Testis (tissue), 3 donors: ENCODE results near the gene YWHAH. TPM values are rescaled to one million over a fixed set of nuclear protein-coding genes. Genes with fewer than 3 reads are reported as not detected.

Experiments used
- DNase-seq: peaks from one replicate; pipeline ENCODE4 v3.0.0-alpha.2; 2019
- H3K27ac ChIP-seq, 2 donors: fragments of 200-600 bp; sonication (generic); one replicate each; pipeline ENCODE4 v1.5.1; 2019
- H3K27me3 ChIP-seq: fragments of 200-600 bp; sonication (generic); one replicate; pipeline ENCODE4 v1.5.1; 2019
- H3K36me3 ChIP-seq: fragments of 200-600 bp; sonication (generic); one replicate; pipeline ENCODE4 v1.5.1; 2017; ENCODE audit warnings: low read depth; ENCODE audit errors: missing control alignments
- H3K4me1 ChIP-seq: fragments of 200-600 bp; sonication (generic); one replicate; pipeline ENCODE4 v1.5.1; 2019
- H3K4me3 ChIP-seq, 2 donors: fragments of 200-600 bp; sonication (generic); one replicate each; pipeline ENCODE4 v1.5.1; 2017 to 2019
- H3K9me3 ChIP-seq: fragments of 200-600 bp; sonication (generic); one replicate; pipeline ENCODE4 v1.5.1; 2017
- POLR2A ChIP-seq: fragments of 450-650 bp; IDR thresholded peaks from one replicate; pipeline ENCODE4 v1.6.1; 2017; ENCODE audit warnings: antibody characterized with exemption, mild to moderate bottlenecking, moderate library complexity
- WGBS, 2 donors: methylation state at CpG; one replicate each; pipeline ENCODE4 v1.1.5; 2018; 5-methylcytosine and 5-hydroxymethylcytosine counted together
- intact Hi-C: fragments of 100-400 bp; cut with DNase I; formaldehyde crosslinking; loops from one replicate; pipeline ENCODE4 v1.15.1; 2023; ENCODE audit warnings: low total_unique reads
- polyA plus RNA-seq: library from polyadenylated mRNA; stranded (reverse); fragments of 350-450 nt; fragmentation: Illumina TruSeq; extraction: RNeasy Lipid Tissue Mini Kit (QIAGEN cat#74804); gene quantifications from one replicate; pipeline ENCODE4 v1.2.3, GENCODE V29; 2014; ENCODE audit warnings: low read depth, low replicate concordance; ENCODE audit not compliant: insufficient read depth
- total RNA-seq, 2 donors: library from RNA; depleted of rRNA; stranded (reverse); fragments of >200 nt; gene quantifications; one replicate each; pipeline ENCODE4 v1.2.3, GENCODE V29; 2016
- TF ChIP-seq, protein P1 (sequence below), 3 experiments: fragments of 450-650 bp in 2 of 3; fragments of 200-600 bp in 1 of 3; sonication (generic) in 1 of 3; IDR thresholded peaks; one replicate each; pipeline ENCODE4 v1.5.1; 2016 to 2019; ENCODE audit warnings: antibody characterized with exemption in 3 of 3, mild to moderate bottlenecking in 2 of 3, moderate library complexity in 1 of 3

YWHAH gene
- total and polyA plus RNA-seq, 3 donors from 2014 or later, result 27.2 to 48.9 (median 47.6) TPM

GRCh38 chr22:31957970-31958594 lies 13.7 kb downstream of the YWHAH start:
- no peaks in the 10 kb centered on the region for H3K9me3 ChIP-seq
- H3K4me3 ChIP-seq, result no peak overlapping the region
- intact Hi-C loops, result no loop called here
- no peaks in the 10 kb centered on the region for H3K27me3 ChIP-seq
- no peak for TF ChIP-seq POLR2A
- TF ChIP-seq, protein P1, sequence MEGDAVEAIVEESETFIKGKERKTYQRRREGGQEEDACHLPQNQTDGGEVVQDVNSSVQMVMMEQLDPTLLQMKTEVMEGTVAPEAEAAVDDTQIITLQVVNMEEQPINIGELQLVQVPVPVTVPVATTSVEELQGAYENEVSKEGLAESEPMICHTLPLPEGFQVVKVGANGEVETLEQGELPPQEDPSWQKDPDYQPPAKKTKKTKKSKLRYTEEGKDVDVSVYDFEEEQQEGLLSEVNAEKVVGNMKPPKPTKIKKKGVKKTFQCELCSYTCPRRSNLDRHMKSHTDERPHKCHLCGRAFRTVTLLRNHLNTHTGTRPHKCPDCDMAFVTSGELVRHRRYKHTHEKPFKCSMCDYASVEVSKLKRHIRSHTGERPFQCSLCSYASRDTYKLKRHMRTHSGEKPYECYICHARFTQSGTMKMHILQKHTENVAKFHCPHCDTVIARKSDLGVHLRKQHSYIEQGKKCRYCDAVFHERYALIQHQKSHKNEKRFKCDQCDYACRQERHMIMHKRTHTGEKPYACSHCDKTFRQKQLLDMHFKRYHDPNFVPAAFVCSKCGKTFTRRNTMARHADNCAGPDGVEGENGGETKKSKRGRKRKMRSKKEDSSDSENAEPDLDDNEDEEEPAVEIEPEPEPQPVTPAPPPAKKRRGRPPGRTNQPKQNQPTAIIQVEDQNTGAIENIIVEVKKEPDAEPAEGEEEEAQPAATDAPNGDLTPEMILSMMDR (IDR thresholded peaks at IDR 0.05), result no peak
- DNase-seq, result no peak
- H3K4me1 ChIP-seq, result no peaks in the 10 kb centered on the region
- no peak overlapping the region for H3K27ac ChIP-seq
- no peaks in the 10 kb centered on the region for H3K36me3 ChIP-seq
- 88 to 90% methylated on average over 9 of the region's 9 CpGs for WGBS, 2 donors

- DNase-seq, result no peak
- WGBS, 2 donors, result 72 to 79% methylated on average over 12 of the region's 12 CpGs
- H3K27ac ChIP-seq, result no peak overlapping the region
- TF ChIP-seq, protein P1 (IDR thresholded peaks at IDR 0.05), result no peak
- no peak for TF ChIP-seq POLR2A
- no peak overlapping the region for H3K4me3 ChIP-seq
- intact Hi-C loops, result no loop called here
- H3K36me3 ChIP-seq, result no peaks in the 10 kb centered on the region
- no peaks in the 10 kb centered on the region for H3K9me3 ChIP-seq
- no peaks in the 10 kb centered on the region for H3K27me3 ChIP-seq
- no peaks in the 10 kb centered on the region for H3K4me1 ChIP-seq
Measured at GRCh38 chr22:31958625-31959239, 14.4 kb downstream of the YWHAH start.

DNA sequence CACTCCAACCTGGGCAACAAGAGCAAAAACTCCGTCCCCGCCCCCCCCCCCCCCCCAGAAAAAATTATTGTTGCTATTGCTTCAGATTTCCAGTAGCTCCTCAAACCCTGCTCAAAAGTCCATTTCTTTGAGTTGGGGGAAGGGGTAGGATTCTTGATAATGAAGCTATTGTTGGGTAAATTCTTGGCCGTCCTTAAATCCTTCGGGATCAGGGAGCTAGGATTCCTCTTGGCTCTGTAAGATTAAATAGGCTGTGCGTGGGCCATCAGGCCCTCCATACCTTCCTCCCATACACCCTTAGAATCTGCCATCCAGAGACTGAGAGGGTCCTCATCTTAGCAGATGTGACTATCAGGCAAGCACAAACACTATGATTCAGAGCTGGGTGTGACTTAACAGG lies 16.4 kb downstream of the YWHAH start:
- no peak for DNase-seq
- H3K27ac ChIP-seq, result no peak overlapping the region
- WGBS, 2 donors, result 55 to 67% methylated on average over 5 of the region's 5 CpGs
- no peak for TF ChIP-seq POLR2A
- TF ChIP-seq, protein P1 (IDR thresholded peaks at IDR 0.05), result no peak
- no peaks in the 10 kb centered on the region for H3K9me3 ChIP-seq
- no peak overlapping the region for H3K4me3 ChIP-seq
- H3K36me3 ChIP-seq, result no peaks in the 10 kb centered on the region
- H3K27me3 ChIP-seq, result no peaks in the 10 kb centered on the region
- no peaks in the 10 kb centered on the region for H3K4me1 ChIP-seq
- intact Hi-C loops, result no loop called here

DNA sequence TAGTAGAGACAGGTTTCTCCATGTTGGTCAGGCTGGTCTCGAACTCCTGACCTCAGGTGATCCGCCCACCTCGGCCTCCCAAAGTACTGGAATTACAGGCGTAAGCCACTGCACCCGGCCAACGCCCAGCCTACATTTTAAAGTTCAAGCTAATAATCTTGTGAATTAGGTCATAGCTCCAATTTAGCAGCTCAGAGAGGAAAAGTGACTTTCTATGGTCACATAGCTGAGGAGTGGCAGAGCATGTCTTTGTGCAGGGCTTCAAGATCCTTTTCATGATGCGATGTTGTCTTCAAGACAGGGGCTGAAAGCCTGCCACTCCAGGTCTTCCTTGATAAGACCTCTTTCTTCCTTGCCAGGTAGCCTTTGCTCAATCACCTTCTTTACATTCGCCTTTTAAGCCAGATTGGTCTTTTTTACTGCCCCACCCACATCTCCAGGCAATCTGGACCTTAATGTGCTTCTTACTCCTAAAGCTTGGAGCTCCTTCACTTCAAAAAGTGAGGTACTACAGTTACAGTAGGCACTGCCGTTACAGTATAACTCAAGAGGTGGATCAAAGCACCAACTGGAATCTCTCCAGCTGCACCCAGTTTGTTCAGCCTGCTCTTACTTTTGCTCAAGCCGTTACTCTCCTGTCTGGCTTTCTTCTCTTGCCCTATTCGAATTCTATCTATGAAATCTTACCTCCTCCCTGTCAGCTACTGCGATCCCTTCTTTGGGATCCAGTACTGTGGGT lies 18.2 kb downstream of the YWHAH start:
- Histone ChIP-seq H3K4me3 (no peak overlapping the region), H3K4me1 (no peaks in the 10 kb centered on the region), H3K27me3 (no peaks in the 10 kb centered on the region), H3K9me3 (no peaks in the 10 kb centered on the region), H3K36me3 (no peaks in the 10 kb centered on the region), H3K27ac (no peak overlapping the region)
- WGBS, 2 donors, result 80 to 86% methylated on average over 12 of the region's 12 CpGs
- TF ChIP-seq, protein P1 (IDR thresholded peaks at IDR 0.05), result no peak
- no peak for TF ChIP-seq POLR2A
- intact Hi-C loops, result no loop called here
- DNase-seq, result no peak
